Stimulated activated CD4-positive, alpha-beta T cell treated with anti-CD3 and anti-CD28 coated beads, Interleukin-12 subunit alpha, Interleukin-12 subunit beta, amount 100 ng/mL, for 24 hours (primary cell): ENCODE measurements around the gene ME2.
"Not testable (repeated sequence)": the region's sequence is repeated elsewhere in the genome, so short reads cannot be mapped to it uniquely, and the experiment has no call there.

Experiments
- DNase-seq, 2 experiments: peaks; one replicate each; pipeline ENCODE4 v3.0.0-alpha.2; 2020; ENCODE audit warnings: low read depth in 2 of 2

Gene ME2

DNA sequence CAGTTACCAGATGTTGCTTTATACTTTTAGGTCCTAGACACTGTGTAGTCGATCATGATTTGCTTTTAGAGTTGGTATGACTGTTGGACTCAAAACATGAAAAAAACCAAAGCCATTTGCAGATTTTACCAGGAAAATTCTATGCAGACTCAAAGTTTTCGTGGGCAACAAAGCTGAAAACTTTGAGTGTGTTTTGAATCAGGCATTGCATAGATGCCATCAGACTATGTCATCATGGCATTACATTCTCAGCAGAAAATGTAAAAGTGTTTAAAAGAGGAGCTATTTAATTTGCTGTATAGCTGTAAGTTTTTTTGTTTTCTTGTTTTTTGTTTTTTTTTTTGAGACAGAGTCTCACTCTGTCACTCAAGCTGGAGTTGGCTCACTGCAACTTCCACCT is 45.5 kb downstream of the ME2 start:
- no peak for DNase-seq

DNA sequence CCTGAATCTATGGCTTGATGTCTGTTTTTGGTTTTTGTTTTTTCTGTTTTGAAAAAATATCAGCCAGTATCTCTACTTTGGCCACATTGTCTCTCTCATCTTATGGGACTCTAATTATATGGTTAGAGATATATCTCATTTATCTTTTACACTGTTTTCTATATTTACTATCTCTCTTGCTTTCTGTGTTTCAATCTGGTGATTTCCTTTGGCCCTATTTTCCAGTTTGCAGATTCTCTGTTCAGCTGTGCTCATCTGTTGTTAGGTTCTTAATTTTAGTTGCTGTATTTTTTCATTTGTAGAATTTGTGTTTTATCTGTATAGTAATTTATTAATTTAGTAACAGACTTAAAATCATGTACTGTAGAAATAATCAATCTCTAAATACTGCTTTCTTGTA is 47.6 kb downstream of the ME2 start:
- DNase-seq = no peak

DNA sequence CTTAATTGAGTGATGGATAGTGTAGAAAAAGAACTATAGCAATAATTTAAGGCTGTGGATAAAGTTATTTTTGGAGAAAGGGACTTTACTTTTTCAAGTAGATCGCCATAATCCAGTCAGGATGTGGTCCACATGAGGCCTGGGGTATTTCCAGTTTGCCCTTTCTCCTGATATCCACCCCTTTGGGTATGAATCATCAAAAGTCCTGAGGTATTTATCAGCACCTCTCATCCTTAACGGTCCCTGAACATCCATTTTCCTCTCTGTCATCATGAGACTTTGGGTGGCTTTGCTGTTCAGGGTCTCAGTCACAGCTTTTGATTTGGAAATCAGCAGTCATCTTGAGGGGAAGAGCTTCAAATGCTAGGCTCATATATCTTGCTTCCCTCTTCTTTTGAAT is 49.6 kb downstream of the ME2 start:
- DNase-seq = no peak

DNA sequence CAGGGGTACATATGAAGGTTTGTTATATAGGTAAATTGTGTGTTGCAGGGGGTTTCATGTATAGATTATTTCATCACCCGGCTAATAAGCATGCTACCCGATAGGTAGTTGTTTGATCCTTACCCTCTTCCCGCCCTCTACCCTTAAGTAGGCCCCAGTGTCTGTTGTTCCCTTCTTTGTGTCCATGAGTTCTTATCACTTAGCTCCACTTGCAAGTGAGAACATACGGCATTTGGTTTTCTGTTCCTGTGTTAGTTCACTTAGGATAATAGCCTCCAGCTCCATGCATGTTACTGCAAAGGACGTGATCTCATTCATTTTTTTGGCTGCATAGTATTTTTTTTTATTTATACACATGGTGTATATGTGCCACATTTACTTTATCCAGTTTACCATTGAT is 54.8 kb downstream of the ME2 start:
- no peak for DNase-seq

DNA sequence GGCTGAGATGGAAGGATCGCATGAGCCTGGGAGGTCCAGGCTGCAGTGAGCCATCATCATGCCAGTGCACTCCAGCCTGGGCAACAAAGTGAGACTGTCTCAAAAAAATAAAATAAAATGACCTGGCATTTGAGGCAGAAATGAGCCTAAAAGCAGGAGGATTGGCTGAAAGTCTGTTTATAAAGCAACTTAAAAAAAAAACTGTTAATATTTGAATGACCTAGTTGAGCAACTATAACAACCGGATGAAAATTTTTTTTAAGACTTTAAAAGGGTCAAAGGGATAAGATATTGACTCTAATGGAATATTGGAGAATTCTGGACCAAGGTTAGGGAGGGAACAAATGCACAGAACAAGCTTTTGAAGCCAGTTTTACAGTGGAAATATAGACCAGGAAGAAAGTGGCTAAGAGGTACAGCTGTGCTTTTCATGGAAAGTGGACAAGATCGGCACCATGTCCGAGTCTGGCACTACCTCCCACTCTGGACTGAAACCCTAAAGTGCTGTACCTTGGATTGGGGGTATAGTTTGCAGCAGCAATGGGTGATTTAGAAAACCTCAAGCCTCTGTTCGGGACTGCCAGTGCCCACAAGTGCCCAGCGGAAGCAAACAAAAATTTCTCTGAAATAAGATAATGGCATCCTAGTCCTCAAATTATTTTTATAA is 55.8 kb downstream of the ME2 start:
- DNase-seq = no peak

DNA sequence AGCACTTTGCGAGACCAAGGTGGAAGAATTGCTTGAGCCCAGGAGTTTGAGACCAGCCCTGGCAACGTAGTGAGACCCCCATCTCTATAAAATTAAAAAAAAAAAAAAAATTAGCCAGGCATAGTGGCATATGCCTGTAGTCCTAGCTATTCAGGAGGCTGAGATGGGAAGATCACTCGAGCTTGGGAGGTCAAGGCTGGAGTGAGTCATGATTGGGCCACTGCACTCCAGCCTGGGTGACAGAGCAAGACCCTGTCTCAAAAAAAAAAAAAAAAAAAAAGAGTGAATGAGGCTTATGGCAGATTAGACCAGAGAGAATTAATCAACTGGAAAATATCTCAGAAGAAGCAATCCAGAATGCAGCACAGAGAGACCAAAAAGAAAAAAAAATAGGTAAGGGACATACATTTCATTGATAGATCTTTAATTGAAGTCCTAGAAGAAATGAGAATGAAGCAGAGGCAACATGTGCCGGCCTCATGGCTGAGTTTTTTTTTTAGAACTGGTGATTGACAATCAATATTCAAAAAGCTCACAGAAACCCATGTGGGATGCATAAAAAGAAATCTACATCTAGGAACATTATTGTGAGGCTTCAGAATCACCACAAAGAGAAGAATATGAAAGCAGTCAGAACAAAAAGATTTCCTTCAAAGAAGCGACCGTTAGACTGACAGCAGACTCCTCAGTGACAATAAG is 56.7 kb downstream of the ME2 start:
- DNase-seq = no peak

DNA sequence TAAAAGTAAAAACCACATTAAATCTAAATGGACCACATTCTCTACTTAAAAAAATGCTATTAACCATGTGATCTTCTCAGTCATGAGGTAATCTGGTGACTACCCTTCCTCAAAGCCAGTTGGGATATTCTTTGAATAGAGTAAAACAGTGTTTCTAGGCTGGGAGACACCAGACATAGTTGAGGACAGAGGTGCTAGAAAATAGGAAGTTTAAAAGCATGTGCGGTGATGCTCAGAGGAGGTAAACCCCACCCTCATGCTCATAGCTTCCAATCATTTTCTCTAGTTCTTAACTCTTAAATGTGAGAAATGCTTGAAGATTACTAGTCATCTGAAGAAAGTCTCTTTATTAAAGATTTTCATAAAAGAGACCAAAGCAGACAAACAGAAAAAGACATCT is 58.3 kb downstream of the ME2 start:
- DNase-seq = no peak

DNA sequence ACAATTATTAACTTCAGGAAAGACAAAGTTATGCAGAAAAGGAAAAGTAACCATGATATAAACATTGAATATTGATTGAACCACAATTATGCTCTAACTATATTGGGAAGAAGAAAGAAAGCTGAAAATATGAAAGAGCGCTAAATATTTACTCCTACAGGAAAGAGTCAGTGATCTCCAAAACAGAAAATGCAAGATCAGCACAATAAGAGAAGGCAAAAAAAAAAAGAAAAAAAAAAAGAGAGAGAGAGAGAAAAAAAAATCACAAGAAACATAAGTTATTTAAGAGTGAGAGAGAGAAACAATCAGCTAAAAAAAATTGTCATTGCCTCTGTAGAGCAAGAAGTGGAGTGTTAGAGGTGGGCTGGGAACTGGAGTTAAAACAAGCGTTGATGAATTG is 60.0 kb downstream of the ME2 start:
- DNase-seq = no peak

DNA sequence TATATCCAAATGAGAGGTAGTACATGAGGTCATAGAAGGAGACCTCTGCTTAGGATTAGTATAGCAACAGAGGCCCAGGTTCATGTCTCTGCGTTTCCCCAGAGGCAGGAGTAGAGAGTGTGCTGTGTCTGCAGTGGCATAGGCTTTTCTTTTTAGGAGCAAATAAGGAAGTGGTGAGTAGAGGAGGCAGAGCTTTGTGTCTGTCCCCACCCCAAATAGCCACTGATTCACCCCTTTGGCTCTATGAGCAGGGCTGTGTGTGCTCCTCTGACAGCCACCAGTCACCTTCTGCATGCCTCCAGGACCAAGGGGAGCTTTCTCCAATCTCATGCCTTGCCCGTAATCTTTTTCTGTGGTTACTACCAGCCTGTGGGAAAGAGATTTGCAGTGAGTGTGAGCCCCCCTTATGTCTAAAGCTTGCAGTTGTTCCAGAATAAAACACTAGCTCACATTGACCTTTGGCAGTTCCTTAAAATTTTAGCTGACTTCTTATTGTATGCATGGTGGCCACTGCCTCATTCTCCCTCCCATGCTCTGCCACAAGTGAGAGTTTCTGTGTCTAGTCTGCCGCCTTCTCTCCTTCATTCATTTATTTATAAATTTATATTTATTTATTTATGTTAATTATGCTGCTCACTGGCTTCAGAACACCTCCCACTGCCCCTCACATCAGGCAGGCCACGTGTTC is 65.5 kb downstream of the ME2 start:
- DNase-seq = no peak

DNA sequence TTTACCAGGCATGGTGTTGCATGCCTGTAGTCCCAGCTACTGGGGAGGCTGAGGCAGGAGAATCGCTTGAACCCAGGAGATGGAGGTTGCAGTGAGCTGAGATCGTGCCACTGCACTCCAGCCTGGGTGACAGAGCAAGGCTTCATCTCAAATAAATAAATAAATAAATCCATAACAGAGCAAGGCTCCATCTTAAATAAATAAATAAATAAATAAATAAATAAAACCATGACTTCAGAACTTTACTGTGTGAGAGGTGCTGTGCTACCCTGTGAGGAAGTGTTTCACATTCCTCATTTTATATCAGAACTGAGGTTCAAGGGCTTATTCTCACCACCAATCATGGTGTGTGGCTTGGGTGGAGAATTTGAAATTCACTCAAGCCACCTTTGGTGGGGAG is 67.0 kb downstream of the ME2 start:
- DNase-seq = not testable (repeated sequence)

DNA sequence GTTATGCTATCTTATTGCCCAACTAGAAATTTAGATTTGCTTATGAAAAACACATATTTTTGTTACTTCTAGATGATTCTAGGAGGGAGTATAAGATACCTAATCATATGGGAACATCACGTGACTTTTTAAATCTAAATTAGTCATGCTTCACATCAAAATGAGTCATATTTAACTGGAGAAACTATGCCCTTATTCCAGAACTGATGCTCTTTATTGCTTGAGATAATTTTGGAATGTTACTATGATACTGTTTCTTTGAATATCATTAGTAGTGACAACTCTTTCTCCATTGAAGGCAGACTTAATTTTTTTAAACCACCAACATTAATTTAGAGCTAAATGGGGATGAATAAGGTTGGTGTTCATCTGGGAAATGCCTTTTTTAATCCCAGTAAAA is 69.0 kb downstream of the ME2 start:
- DNase-seq = no peak

DNA sequence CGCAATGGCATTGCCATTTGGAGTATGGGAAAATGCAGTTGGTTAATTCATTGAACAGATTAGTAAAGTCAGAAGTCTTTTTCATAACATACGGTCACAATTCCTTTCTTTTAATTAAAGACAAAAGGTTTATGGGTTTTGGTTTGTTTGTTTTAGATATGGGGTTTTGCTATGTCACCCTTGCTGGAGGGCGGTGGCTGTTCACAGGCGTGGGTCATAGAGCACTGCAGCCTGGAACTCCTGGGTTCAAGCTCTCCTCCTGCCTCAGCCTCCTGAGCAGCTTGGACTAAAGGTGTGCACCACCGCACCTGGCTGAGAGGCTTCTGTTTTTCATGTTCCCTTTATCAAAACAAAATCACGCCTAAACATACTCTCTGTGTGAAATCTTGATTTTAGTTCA is 70.3 kb downstream of the ME2 start:
- DNase-seq = no peak

DNA sequence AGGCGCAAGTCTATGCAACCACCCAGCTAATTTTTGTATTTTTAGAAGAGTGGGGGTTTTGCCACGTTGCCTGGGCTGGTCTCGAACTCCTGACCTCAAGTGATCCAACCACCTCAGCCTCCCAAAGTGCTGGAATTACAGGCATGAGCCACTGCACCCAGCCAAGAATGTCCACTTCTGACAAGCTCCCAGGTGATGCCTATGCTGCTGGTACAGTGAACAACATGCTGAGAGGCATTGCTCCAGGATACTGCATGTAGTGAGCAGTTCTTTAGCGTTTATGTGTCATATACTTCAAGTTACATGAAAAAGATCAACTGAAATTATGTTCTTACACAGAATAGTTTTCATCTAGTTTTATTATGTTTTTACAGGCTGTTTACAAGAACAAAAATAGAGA is 71.7 kb downstream of the ME2 start:
- DNase-seq = no peak

DNA sequence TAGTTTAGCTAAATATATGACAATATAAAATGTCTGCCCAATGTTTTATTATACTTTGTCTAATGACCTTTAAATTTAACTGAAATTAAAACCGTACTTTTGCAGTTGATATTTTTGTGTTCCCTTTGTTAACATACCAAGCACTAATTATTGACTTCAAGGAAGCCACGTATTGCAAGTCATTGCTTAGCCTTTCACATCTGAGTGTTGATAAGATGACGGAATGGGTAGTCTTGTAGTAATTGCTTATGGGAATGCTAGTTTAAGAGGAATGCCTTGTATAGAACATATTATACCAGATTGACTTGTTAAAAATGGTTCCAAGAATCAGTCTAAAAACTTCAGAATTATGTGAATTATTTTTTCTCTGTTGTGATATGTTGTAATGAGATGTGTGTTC is 74.9 kb downstream of the ME2 start:
- no peak for DNase-seq

DNA sequence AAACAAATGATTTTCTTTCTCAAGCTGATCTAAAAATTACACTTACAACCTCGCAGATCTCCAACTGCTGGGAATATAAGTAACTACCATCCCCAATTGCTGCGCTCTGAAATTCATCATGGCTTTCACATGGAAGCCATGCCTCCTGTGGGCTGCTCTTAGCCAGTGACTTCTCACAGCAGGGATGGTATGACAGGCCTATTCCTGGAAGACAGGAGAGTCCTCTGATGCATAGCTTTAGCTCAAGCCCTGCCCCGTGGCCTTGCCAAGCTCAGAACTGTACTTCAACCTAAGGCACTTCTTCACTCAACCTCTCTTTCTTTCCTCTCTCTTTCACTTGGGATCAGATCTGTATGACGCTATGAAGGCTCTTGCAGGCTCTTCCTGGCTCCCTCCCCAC is 76.3 kb downstream of the ME2 start:
- no peak for DNase-seq

DNA sequence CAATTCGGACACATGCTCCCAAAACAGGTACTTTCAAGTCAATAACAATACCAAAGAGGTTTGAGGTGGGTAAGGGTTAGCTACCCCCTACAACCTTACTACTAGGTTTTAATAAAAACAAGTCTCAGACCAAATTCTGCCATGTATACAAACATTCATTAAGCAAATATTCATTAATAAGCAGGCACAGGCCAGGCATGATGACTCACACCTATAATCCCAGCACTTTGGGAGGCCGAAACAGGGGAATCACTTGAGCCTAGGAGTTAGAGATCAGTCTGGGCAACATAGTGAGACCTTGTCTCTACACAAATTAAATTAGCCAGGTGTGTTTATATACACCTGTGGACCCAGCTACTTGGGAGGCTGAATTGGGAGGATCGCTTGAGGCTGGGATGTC is 77.2 kb downstream of the ME2 start:
- no peak for DNase-seq

DNA sequence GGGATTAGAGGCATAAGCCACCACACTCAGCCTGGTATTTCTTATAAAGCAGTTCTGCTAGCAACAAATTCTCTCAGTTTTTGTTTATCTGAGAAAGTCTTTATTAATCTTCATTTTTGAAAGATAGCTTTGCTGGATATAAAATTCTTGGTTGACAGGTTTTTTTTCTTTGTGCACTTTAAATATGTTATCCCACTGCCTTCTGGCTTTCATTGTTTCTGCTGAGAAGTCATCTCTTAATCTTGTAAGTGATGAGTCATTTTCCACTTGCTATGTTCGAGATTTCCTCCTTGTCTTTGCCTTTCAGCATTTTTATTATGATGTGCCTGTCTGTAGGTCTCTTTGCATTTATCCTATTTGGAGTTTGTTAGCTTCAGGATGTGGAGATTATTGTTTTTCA is 83.1 kb downstream of the ME2 start:
- DNase-seq = no peak

DNA sequence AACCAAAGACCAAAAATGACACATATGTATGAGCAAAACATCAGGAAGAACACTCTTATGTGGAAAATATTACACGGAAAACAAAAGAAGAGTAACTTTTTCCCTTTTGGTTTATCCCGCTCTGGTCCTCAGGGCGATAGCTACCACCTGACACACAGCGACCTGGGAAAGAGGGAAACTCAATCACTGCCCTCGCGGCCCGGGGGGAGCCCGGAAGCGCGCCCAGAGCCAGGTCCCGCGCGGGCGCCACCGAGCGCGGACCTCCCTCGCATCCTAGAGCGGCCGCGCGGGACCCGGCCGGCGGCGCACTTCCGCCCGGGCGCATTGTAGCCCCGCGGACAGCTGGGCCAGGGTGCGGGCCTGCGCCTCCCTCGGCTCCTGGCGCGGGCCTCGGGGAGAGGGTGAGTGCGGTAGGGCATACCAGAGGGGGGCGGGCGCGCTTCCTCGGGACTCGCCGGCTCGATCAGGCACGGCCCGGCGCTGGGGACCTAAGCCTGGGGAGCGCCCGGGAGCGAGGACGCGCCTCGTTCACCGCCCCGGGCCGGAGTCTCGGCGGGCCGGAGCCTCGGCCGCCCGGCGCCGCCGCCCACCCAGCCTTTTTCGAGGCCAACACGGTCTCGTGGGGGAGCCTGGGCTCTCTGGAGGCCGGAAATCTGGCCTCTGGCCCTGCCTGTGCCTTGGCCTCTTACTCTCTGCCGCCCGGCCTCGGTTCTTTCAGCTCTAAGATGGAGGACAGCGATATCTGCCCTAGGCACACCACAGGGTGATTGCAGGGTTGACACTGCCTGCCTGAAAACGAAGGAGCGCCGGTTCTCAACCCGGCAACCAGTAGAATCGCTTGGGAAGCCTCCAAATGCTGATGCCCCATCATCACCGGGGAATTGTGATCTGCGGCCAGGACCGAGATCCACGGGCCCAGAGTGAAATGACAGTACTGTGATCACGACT is 89.1 kb downstream of the ME2 start, which contains the start of gene ELAC1:
ELAC1 (plus strand) TSS at position 327 of the 948 bp plus-strand sequence. CDS start 6,365 bp downstream, outside the sequence.
- DNase-seq = peak; percentile 31 to 42

DNA sequence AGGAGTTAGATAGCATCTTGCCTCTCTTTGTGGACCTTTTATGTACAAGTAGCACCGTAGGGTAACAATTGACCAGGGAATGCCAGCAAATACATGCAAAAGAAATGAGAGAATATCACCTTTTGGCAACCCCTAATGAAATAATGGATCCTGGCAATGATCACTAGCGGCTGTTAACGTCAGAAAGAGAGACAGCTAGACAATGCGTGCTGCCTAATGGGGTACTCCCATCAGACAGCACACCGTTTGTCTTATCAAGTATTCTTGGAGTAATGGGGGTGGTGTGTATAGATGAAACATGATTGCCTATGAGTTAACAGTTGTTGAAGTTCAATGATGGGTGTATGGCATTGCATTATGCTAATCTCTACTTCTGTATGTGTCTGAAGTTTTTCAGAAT is 90.5 kb downstream of the ME2 start:
- no peak for DNase-seq

DNA sequence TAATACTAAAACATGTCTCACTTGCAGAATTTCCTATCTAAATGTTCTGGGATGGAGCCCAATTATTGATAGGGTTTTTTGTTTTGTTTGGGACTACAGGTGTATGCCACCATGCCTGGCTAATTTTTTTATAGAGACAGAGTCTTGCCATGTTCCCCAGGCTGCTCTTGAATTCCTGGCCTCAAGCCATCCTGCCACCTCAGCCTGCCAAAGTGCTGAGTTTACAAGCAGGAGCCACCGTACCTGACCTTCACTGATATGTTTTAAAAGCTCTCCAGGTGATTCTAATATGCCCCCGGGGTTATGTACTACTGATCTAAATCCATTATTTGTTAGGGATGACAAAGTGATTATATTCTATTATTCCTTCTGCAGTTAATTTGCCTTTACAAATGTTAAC is 91.1 kb downstream of the ME2 start:
- DNase-seq = no peak

DNA sequence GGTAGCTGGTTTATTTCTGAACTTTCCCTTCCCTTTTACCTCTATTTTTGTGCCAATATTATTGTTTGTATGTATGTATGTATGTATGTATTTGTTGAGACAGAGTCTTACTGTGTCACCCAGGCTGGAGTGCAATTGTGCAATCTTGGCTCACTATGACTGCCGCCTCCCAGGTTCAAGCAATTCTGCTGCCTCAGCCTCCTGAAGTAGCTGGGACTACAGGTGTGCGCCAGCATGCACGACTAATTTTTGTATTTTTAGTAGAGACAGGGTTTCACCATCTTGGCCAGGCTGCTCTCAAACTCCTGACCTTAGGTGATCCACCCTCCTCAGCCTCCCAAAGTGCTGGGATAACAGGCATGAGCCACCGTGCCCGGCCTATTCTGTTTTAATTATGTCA is 93.5 kb downstream of the ME2 start:
- not testable (repeated sequence) for DNase-seq
